GM12878 (cell line): Measurements from ENCODE around the gene DUS3L.

Experiments
- CTCF ChIP-seq, 3 experiments: IDR thresholded peaks in 2 of 3; conservative IDR thresholded peaks in 1 of 3; 2 replicates each; pipeline ENCODE4 v1.5.1; 2011; ENCODE audit warnings: low read depth in 3 of 3, low read length in 3 of 3, mild to moderate bottlenecking in 3 of 3, control low read depth in 2 of 3, moderate library complexity in 2 of 3, inconsistent platforms in 1 of 3, mixed read lengths in 1 of 3; ENCODE audit not compliant: control insufficient read depth in 2 of 3, insufficient read depth in 1 of 3; ENCODE audit errors: extremely low read depth in 1 of 3
- USF2 ChIP-seq: IDR thresholded peaks from 2 replicates; pipeline ENCODE4 v1.6.1; 2011; ENCODE audit warnings: low read depth, low read length, improper control_type of control experiment, borderline replicate concordance

- TF ChIP-seq CTCF (IDR thresholded peaks at IDR 0.05 in 2 of 3, conservative IDR thresholded peaks at IDR 0.05 in 1 of 3; ENCODE audit: control insufficient read depth in 2 of 3, extremely low read depth in 1 of 3, insufficient read depth in 1 of 3, low read depth in 3 of 3, low read length in 3 of 3) (no peak), USF2 (no peak)
Measured at GRCh38 chr19:5829567-5830310, 38.8 kb upstream of the DUS3L start.
